ENCODE data around the gene CUBN.
"Not testable (repeated sequence)": the region's sequence is repeated elsewhere in the genome, so short reads cannot be mapped to it uniquely, and the experiment has no call there.

The CUBN gene

GRCh38 chr10:17037910-17038309 lies 91.7 kb downstream of the CUBN start:
- no peak for DNase-seq (ENCODE audit: low read depth)

- DNase-seq (ENCODE audit: low read depth): no peak
Measured at GRCh38 chr10:17035446-17035845, 94.2 kb downstream of the CUBN start.

GRCh38 chr10:17033529-17034260 lies 95.9 kb downstream of the CUBN start:
- DNase-seq (ENCODE audit: low read depth): no peak

GRCh38 chr10:17031637-17032635 lies 97.7 kb downstream of the CUBN start:
- DNase-seq (ENCODE audit: low read depth): no peak

- DNase-seq (ENCODE audit: low read depth): peak; percentile 73
Measured at GRCh38 chr10:17029581-17030271, 99.9 kb downstream of the CUBN start.

GRCh38 chr10:17029239-17029580 lies 100.4 kb downstream of the CUBN start:
- no peak for DNase-seq (ENCODE audit: low read depth)

- no peak for DNase-seq (ENCODE audit: low read depth)
Measured at GRCh38 chr10:17028798-17029197, 100.8 kb downstream of the CUBN start.

GRCh38 chr10:17026686-17027485 lies 102.7 kb downstream of the CUBN start:
- peak; percentile 69 for DNase-seq (ENCODE audit: low read depth)

GRCh38 chr10:17025444-17026295 lies 103.9 kb downstream of the CUBN start:
- peak; percentile 69 for DNase-seq (ENCODE audit: low read depth)

- no peak for DNase-seq (ENCODE audit: low read depth)
Measured at GRCh38 chr10:17024461-17024860, 105.2 kb downstream of the CUBN start.

GRCh38 chr10:17023386-17024298 lies 106.0 kb downstream of the CUBN start:
- peak; percentile 77 for DNase-seq (ENCODE audit: low read depth)

GRCh38 chr10:17022896-17023295 lies 106.7 kb downstream of the CUBN start:
- DNase-seq (ENCODE audit: low read depth): no peak

GRCh38 chr10:17022466-17022825 lies 107.2 kb downstream of the CUBN start:
- DNase-seq (ENCODE audit: low read depth): no peak

- no peak for DNase-seq (ENCODE audit: low read depth)
Measured at GRCh38 chr10:17021656-17022465, 107.8 kb downstream of the CUBN start.

- no peak for DNase-seq (ENCODE audit: low read depth)
Measured at GRCh38 chr10:17019696-17020095, 109.9 kb downstream of the CUBN start.

GRCh38 chr10:17013131-17013983 lies 116.3 kb downstream of the CUBN start:
- not testable (repeated sequence) for DNase-seq (ENCODE audit: low read depth)

GRCh38 chr10:17012731-17013130 lies 116.9 kb downstream of the CUBN start:
- not testable (repeated sequence) for DNase-seq (ENCODE audit: low read depth)

Measured in T-helper 22 cell (primary cell).